Measurements from ENCODE around the gene DGCR6.
"Not testable (repeated sequence)": the region's sequence is repeated elsewhere in the genome, so short reads cannot be mapped to it uniquely, and the experiment has no call there.

GRCh38 chr22:18959266-18959665, 53.1 kb downstream of the DGCR6 start:
- not testable (repeated sequence) for TF ChIP-seq POLR2A, CTCF (IDR thresholded peaks at IDR 0.05)

Measured in Peyer's patch (tissue), 4 donors.